Tibial artery (tissue), 4 donors: Measurements from ENCODE around the gene DNAJC15.

Experiments used
- DNase-seq, 2 donors: peaks; one replicate each; pipeline ENCODE4 v3.0.0-alpha.2; 2019
- H3K27ac ChIP-seq, 2 donors: fragments of 200-600 bp; sonication (generic) in 1 of 2; 1 replicate in 1 of 2; 2 replicates in 1 of 2; pipeline ENCODE4 v1.5.1; 2018 to 2019; ENCODE audit warnings: mild to moderate bottlenecking in 1 of 2
- H3K27me3 ChIP-seq, 2 donors: fragments of 200-600 bp; sonication (generic) in 1 of 2; one replicate each; pipeline versions ENCODE4 v1.5.1 to v1.6.0; 2016 to 2019
- H3K36me3 ChIP-seq, 3 donors: fragments of 200-600 bp; sonication (generic) in 2 of 3; one replicate each; pipeline ENCODE4 v1.5.1; 2016 to 2019; ENCODE audit warnings: mild to moderate bottlenecking in 2 of 3
- H3K4me1 ChIP-seq, 4 donors: fragments of 200-600 bp; sonication (generic) in 2 of 4; 1 replicate in 3 of 4; 2 replicates in 1 of 4; pipeline ENCODE4 v1.5.1; 2016 to 2019
- H3K4me3 ChIP-seq, 2 donors: fragments of 200-600 bp; sonication (generic) in 1 of 2; 1 replicate in 1 of 2; 2 replicates in 1 of 2; pipeline ENCODE4 v1.5.1; 2018 to 2019; ENCODE audit warnings: mild to moderate bottlenecking in 2 of 2
- H3K9me3 ChIP-seq, 3 donors: fragments of 200-600 bp; sonication (generic) in 1 of 3; one replicate each; pipeline ENCODE4 v1.5.1; 2016 to 2019
- intact Hi-C: fragments of 100-400 bp; cut with DNase I; formaldehyde crosslinking; loops from one replicate; pipeline ENCODE4 v1.15.0; 2023; ENCODE audit warnings: low total_unique reads
- TF ChIP-seq, protein P1 (sequence below), 2 experiments: fragments of 200-600 bp in 1 of 2; fragments of 450-650 bp in 1 of 2; IDR thresholded peaks; one replicate each; pipeline ENCODE4 v1.5.1; 2017 to 2019; ENCODE audit warnings: antibody characterized with exemption in 2 of 2, mild to moderate bottlenecking in 1 of 2, moderate library complexity in 1 of 2

DNAJC15 gene

DNA sequence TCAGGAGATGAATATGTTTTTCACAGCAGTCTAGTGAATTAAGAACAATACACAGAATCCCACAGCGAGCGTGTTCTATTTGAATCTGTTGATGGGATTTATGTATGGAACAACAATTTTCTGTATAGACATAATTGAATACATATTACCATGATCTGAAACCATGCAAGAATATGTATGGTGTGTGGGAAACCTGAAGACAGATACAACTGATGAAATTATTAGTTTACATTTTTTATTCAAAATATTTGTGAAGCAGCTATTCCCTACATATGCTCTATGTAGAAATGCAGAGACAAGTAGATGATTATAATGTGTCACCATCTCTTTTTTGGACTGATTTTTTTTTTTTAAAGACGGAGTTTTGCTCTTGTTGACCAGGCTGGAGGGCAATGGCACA is 91.8 kb downstream of the DNAJC15 start:
- intact Hi-C loops = no loop called here

DNA sequence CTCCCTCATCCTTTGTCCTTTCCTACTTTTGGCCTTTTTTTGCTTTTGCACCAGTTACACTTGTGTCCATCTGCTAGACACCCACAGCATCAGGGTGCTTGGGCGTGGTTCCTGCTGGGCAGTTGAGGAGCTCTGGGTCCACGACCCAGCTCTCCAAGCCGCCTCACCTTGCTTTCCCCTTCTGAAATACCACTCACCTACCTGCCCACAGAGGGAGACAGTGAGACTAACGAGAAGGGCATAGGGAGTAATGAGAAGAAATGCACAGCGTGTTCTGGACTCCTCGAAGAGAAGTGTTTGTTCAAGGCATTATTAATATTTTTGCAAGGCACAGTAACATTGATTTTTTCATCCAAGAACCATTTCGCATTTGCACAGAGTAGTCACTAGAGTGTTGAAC is 92.9 kb downstream of the DNAJC15 start:
- H3K36me3 ChIP-seq = no peaks in the 10 kb centered on the region
- H3K9me3 ChIP-seq = no peaks in the 10 kb centered on the region
- TF ChIP-seq, protein P1, sequence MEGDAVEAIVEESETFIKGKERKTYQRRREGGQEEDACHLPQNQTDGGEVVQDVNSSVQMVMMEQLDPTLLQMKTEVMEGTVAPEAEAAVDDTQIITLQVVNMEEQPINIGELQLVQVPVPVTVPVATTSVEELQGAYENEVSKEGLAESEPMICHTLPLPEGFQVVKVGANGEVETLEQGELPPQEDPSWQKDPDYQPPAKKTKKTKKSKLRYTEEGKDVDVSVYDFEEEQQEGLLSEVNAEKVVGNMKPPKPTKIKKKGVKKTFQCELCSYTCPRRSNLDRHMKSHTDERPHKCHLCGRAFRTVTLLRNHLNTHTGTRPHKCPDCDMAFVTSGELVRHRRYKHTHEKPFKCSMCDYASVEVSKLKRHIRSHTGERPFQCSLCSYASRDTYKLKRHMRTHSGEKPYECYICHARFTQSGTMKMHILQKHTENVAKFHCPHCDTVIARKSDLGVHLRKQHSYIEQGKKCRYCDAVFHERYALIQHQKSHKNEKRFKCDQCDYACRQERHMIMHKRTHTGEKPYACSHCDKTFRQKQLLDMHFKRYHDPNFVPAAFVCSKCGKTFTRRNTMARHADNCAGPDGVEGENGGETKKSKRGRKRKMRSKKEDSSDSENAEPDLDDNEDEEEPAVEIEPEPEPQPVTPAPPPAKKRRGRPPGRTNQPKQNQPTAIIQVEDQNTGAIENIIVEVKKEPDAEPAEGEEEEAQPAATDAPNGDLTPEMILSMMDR (IDR thresholded peaks at IDR 0.05) = no peak
- H3K27ac ChIP-seq = no peak overlapping the region
- no peaks in the 10 kb centered on the region for H3K27me3 ChIP-seq
- no peak for DNase-seq
- intact Hi-C loops = no loop called here
- H3K4me3 ChIP-seq = no peak overlapping the region
- peaks cover 0 to 4% (median 0%) of the 10 kb centered on the region in 4 donors for H3K4me1 ChIP-seq

More for the DNA sequence above, 91.8 kb downstream of the DNAJC15 start:
- no peak overlapping the region for H3K27ac ChIP-seq
- peaks cover 0 to 4% (median 0%) of the 10 kb centered on the region in 4 donors for H3K4me1 ChIP-seq
- no peak overlapping the region for H3K4me3 ChIP-seq
- no peaks in the 10 kb centered on the region for H3K27me3 ChIP-seq
- no peak for DNase-seq
- no peaks in the 10 kb centered on the region for H3K36me3 ChIP-seq
- TF ChIP-seq, protein P1 (IDR thresholded peaks at IDR 0.05) = no peak
- no peaks in the 10 kb centered on the region for H3K9me3 ChIP-seq

DNA sequence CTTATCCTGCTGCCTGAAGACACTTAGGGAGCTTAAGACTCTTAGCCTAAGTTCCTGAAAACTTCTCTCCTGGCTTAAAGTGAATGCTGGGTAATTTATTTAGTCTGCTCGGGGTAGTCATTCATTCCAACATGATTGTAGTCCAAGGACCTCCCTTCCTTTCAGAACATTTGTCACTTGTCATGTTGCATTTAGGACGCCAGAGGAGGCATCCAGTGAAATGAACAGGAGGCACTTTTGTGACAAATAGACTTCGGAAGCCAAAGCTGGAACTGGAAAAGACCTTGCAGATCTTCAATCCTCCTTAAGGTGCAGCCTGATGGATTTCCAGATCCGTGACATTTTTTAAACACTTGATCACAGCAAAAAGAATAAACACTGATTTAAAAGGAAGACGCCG is 95.1 kb downstream of the DNAJC15 start:
- no peak for DNase-seq
- Histone ChIP-seq H3K36me3 (no peaks in the 10 kb centered on the region), H3K4me1 (peaks cover 0 to 3% (median 0%) of the 10 kb centered on the region in 4 donors), H3K4me3 (no peak overlapping the region), H3K27me3 (no peaks in the 10 kb centered on the region), H3K27ac (no peak overlapping the region), H3K9me3 (no peaks in the 10 kb centered on the region)
- TF ChIP-seq, protein P1 (IDR thresholded peaks at IDR 0.05) = no peak
- intact Hi-C loops = no loop called here

DNA sequence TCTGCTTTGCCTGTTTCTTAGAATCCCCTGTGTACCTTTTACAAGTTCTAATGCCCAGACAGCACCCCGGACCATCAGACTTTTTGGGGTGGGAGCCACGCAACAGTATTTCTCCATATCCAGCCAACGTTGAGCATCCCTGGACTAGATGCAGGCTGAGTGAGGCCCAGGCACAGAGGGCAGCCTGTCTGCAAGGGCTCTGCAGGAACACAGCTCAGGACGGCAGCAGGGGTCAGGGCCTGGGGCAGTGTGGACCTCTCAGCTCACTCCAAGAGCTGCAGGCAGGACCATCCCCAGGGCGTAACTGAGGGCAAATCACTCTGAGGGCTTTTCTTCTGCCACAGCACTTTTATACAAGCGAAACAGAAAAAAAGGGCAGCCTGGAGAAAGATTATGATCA is 95.8 kb downstream of the DNAJC15 start:
- DNase-seq = no peak
- intact Hi-C loops = no loop called here
- no peaks in the 10 kb centered on the region for H3K4me1 ChIP-seq
- H3K4me3 ChIP-seq = no peak overlapping the region
- no peaks in the 10 kb centered on the region for H3K9me3 ChIP-seq
- H3K27ac ChIP-seq = no peak overlapping the region
- no peaks in the 10 kb centered on the region for H3K27me3 ChIP-seq
- TF ChIP-seq, protein P1 (IDR thresholded peaks at IDR 0.05) = no peak
- H3K36me3 ChIP-seq = no peaks in the 10 kb centered on the region

DNA sequence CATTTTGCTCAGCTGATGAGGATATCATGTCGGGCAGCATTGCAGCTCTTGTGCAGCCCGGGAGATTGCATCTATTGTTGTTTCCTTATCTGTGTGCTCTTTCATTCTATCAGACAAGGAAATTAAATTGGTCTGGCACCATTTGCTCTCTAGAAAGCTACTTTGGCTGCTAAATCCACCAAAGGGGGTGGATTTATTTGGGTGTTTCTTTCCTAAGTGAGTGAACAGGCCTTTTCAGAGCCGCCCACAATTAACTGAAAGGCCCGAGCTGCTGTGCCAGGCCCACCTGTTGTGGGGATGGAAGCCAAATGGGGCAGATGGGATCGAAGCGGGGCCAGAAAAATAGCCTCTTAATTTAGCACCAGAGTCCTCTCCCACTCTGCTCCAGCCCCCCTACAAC is 99.4 kb downstream of the DNAJC15 start:
- no peaks in the 10 kb centered on the region for H3K27me3 ChIP-seq
- H3K27ac ChIP-seq = no peak overlapping the region
- TF ChIP-seq, protein P1 (IDR thresholded peaks at IDR 0.05) = no peak
- no peak for DNase-seq
- H3K4me1 ChIP-seq = peaks cover 0 to 3% (median 0%) of the 10 kb centered on the region in 4 donors
- intact Hi-C loops = no loop called here
- no peaks in the 10 kb centered on the region for H3K9me3 ChIP-seq
- H3K4me3 ChIP-seq = no peak overlapping the region
- H3K36me3 ChIP-seq = no peaks in the 10 kb centered on the region

DNA sequence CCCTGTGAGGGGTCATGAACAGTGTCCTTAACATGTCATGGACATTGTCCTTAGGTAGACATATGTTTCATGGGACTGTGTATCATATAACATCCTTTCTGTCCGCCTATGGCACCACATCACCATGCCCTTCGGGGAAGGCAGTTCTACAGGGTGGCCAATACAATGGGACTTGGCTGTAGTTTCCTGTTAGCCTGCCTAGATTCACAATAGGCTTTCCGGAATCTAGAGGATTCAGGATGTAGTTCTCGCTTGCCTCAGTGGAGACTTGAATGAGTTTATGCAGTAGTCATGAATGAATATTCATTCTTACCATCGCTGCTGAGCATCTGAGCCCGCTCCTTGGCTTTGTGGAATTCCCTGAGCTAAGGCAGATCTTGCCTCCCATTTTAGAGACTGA is 100.5 kb downstream of the DNAJC15 start:
- Histone ChIP-seq H3K36me3 (no peaks in the 10 kb centered on the region), H3K4me3 (no peak overlapping the region), H3K9me3 (no peaks in the 10 kb centered on the region), H3K27me3 (no peaks in the 10 kb centered on the region), H3K4me1 (peaks cover 0 to 13% (median 5%) of the 10 kb centered on the region in 4 donors), H3K27ac (no peak overlapping the region)
- intact Hi-C loops = no loop called here
- TF ChIP-seq, protein P1 (IDR thresholded peaks at IDR 0.05) = no peak
- no peak for DNase-seq
